ENCODE data around the gene ANKRD6.

- TF ChIP-seq CTCF (IDR thresholded peaks at IDR 0.05) (no peak), POLR2A (IDR thresholded peaks at IDR 0.05) (no peak)
These were observed 95.9 kb downstream of the ANKRD6 start for GRCh38 chr6:89528866-89529265.
